Germinal center (tissue), 1 donor: ENCODE measurements around the gene COL28A1.
"Not testable (repeated sequence)": the region's sequence is repeated elsewhere in the genome, so short reads cannot be mapped to it uniquely, and the experiment has no call there.

ENCODE experiments used
- DNase-seq: peaks from one replicate; pipeline ENCODE4 v3.0.0; 2012; ENCODE audit warnings: mixed read lengths, low spot score

COL28A1 gene

GRCh38 chr7:7561591-7561990 is 25.9 kb upstream of the COL28A1 start:
- not testable (repeated sequence) for DNase-seq

- DNase-seq = no peak
Measured at GRCh38 chr7:7557252-7557651, 21.6 kb upstream of the COL28A1 start.

GRCh38 chr7:7556852-7557251 is 21.2 kb upstream of the COL28A1 start:
- no peak for DNase-seq

GRCh38 chr7:7554649-7555575 is 19.2 kb upstream of the COL28A1 start:
- DNase-seq = no peak

GRCh38 chr7:7554021-7554432 is 18.4 kb upstream of the COL28A1 start:
- DNase-seq = no peak

- DNase-seq = no peak
Measured at GRCh38 chr7:7553386-7553785, 17.7 kb upstream of the COL28A1 start.

GRCh38 chr7:7552199-7552598 is 16.5 kb upstream of the COL28A1 start:
- no peak for DNase-seq

GRCh38 chr7:7550663-7551062 is 15.0 kb upstream of the COL28A1 start:
- DNase-seq = no peak

GRCh38 chr7:7548407-7548806 is 12.7 kb upstream of the COL28A1 start:
- DNase-seq = no peak

GRCh38 chr7:7542251-7542835 is 6.7 kb upstream of the COL28A1 start:
- DNase-seq = no peak

GRCh38 chr7:7539711-7540110 is 4.0 kb upstream of the COL28A1 start:
- no peak for DNase-seq

- DNase-seq = no peak
Measured at GRCh38 chr7:7539152-7539551, 3.5 kb upstream of the COL28A1 start.

- no peak for DNase-seq
Measured at GRCh38 chr7:7537711-7538110, 2.0 kb upstream of the COL28A1 start.

- no peak for DNase-seq
Measured at GRCh38 chr7:7536396-7537019, 835 bp upstream of the COL28A1 start.

- no peak for DNase-seq
Measured at GRCh38 chr7:7533831-7534430, 1.7 kb downstream of the COL28A1 start.

- no peak for DNase-seq
Measured at GRCh38 chr7:7529328-7529727, 6.3 kb downstream of the COL28A1 start.

GRCh38 chr7:7527047-7527446 is 8.6 kb downstream of the COL28A1 start:
- DNase-seq = no peak

GRCh38 chr7:7526006-7526405 is 9.7 kb downstream of the COL28A1 start:
- no peak for DNase-seq

GRCh38 chr7:7524121-7524520 is 11.6 kb downstream of the COL28A1 start:
- DNase-seq = no peak

- no peak for DNase-seq
Measured at GRCh38 chr7:7522421-7522820, 13.3 kb downstream of the COL28A1 start.

- no peak for DNase-seq
Measured at GRCh38 chr7:7521259-7521658, 14.4 kb downstream of the COL28A1 start.

GRCh38 chr7:7519528-7519927 is 16.1 kb downstream of the COL28A1 start:
- DNase-seq = no peak

- DNase-seq = no peak
Measured at GRCh38 chr7:7519056-7519455, 16.6 kb downstream of the COL28A1 start.
